Measurements from ENCODE around the gene FOXK2.

Gene FOXK2

DNA sequence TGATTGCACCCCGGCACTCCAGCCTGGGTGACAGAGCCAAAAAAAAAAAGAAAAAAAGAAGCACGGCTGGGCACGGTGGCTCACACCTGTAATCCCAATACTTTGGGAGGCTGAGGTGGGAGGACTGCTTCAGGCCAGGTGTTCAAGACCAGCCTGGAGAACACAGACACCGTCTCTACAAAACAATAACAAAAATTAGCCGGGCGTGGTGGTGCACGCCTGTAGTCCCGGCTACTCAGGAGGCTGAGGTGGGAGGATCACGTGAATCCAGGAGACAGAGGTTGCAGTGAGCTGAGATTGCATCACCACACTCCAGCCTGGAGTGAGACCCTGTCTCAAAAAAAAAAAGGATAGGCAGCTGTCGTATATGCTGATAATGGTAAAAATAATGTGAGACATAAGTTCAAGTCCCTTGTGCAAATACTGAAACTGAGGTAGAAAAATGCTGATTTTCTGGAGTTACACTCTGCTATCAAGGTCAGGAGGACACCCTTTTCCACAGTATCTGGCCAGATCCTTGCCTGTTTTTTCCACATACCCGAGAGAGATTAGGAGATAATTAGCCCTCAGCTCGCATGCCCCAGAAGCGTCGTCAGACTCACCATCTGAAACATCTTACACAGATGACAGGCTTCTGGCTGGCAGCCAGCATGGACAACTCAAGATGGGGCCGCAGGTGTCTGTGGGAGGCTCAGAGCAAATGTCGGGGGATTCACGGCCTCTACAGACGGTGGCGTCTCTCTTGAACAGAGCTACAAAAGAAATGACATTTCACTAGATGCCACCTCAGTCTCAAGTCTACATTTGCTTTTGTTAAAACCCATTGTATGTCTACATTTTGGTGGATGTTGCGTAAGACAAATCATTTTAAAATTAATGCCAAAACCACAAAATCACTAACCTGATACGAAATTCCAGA lies 91.9 kb downstream of the FOXK2 start:
- DNase-seq: no peak

DNA sequence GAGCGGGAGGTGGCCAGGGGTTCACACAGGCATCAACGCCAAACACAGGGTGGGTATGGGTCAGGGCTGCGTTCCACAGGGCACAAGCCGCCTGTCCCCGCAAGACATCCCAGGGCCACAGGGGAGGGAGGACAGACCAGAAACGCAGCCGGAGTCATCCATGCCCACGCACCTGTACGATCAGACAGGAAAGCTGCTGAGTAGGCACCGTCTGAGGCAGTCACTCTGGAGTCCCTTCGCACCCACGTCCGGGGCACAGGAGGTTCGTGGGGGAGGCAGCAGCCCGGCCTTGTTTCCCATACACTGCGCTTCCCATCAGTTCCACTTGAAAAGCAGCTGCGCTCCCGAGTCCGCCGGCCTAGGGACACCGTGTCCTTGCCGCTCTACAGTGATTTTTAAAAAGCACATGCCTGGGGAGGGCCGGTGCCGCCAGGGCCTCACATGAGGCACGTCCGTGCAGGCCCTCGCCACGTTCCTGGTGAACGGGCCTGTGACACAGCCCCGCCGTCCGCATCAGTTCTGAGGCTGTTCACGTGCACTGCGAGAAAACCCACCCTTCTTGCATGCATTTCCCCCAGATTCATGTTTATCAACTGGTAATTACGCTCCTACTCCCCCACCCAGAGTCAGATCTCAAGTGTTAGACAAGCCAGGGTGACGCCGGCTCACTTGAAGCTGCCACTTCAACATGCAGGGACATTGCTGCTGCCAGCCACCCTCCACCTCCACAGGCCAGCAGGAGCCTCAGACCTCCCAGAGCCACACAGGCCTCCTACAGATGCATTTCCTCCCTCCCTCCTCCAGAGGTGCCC lies 94.0 kb downstream of the FOXK2 start:
- no peak for DNase-seq

- no peak for DNase-seq
Observed at GRCh38 chr17:82614095-82614631, 94.6 kb downstream of the FOXK2 start.

DNA sequence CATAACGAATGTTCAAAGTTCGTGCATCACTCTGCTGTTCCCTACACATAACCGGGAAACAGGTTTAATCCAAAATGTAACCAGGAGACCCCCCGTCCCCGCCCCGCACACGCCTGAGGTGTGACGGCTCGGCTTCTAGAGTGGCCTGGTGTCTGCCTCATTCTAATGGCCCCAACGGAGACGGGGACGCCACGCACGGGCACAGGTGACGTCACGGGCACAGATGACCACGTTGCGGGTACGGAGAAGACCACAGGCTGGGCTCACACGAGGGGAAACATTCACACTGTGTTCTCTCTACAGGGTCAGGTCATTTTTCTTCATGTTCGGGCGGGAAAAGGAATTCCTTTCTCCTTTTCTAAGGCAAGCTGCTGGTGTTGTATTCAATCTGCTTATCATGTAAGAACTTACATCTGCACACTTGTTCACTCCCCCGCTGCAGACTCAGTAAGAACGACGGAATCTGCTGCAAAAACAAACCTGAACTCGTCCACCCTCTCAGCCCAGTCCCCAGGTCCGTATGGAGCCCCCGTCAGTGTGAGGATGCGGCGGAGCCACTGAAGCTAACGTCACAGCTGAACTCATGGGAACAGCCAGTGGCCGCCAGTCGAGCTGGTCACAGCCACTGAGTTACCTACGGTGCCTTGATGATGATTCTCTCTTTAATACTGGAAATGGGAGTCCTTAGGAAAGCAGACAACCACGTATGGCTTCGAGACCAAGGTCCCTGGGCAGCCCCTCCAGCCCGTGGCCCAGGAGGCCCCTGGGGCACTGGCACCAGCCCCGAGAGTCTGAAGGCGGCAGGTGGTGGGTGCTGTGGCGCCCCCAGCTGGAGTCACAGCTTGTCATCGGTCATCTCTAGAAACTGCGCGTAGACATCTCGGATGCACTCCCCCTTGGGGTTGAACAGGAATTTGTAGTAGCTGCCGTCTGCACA lies 95.8 kb downstream of the FOXK2 start:
- no peak for DNase-seq

GRCh38 chr17:82616021-82616711 lies 96.6 kb downstream of the FOXK2 start:
- DNase-seq: no peak

DNA sequence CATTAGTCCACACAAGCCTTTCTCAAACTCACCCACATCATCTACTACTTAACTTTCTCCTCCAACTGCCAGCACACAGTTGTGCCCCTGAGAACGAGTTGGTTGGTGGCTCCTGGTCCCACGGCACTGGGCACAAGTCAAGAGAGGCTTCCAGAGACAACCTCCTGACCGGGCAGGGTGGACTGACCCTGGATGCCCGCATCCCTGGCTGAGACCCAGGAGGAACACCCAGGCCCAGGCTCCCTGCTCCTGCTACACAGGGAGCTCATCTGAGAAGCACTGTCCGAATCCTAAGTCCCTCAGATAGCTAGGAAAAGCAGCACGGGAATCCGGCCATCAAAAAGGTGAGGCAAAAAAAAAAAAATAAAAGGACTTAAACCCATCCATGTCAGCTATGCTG lies 99.7 kb downstream of the FOXK2 start:
- DNase-seq: no peak

DNA sequence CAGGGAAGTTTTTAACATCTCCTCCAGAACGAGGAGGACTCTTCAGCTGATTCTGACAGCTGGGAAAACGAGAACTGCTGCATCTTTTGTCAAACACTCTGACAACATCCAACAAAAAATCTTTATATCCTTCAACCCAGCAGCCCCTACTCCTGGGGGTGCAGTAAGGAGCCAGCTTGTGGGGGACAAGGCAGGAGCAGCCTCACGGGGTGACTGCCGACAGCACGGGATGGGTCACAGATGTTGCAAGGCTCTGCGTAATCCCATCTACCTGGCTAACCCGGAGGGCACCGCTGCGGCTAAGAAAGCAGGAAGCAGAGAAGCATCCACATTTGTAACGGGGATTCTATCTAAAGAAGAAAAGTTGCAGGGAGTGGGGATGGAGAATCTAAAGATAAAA lies 100.1 kb downstream of the FOXK2 start:
- DNase-seq: no peak

- DNase-seq: no peak
Observed at GRCh38 chr17:82623707-82624106, 104.2 kb downstream of the FOXK2 start.

DNA sequence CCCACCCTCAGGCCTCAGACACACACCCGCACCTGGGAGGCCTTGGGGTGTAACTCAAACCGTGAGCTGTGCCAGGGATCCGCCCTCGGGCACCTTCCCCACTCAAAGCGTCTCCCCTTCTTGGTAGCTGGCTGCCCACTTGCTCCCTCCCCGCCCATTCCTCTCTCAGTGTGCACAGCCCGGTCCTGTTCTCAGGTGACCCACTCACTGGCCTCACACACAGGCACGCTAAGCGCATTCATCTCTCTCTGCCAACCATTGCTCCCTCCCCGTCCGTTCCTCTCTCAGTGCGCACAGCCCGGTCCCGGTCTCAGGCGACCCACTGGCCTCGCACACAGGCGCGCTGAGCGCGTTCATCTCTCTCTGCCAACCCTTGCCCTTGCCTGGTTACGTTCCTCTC lies 107.9 kb downstream of the FOXK2 start:
- DNase-seq: no peak

DNA sequence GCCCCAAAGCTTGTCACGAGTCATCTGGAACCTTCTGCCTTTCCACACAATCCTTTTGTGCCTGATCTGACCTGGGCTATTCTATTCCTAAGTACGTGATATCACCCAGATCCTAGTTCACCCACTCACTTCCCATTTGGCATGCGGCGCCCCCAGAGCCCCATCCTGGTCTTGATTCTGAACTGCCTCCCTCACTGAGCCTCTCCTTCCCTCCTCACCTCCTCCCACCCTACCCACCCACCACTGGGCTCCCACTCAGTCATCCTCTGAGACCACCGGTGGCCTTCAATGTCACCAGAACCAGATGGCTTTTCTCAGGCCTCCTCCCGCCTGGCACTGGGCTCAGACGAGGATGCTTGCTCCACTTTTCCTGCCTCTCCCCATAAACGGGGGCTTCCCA lies 110.2 kb downstream of the FOXK2 start:
- DNase-seq: no peak

DNA sequence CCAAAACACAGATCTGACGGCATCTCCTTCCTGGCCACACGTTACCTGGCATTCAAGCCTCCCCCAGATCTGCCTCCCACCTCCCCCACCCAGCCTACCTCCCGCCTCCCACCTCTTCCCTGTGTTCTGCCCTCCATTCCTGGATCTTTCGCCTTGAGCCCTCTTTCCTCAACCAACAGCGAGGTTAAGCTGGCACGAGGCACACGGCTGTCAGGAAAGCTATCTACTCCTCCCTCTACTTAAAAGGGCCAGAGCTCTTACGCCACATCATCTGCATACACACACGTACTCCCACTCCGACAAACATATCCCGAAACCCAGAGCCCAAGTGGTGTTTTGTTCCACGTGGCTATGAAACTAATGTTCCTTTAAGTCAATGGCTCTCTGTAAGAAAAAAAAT lies 110.7 kb downstream of the FOXK2 start:
- DNase-seq: no peak

DNA sequence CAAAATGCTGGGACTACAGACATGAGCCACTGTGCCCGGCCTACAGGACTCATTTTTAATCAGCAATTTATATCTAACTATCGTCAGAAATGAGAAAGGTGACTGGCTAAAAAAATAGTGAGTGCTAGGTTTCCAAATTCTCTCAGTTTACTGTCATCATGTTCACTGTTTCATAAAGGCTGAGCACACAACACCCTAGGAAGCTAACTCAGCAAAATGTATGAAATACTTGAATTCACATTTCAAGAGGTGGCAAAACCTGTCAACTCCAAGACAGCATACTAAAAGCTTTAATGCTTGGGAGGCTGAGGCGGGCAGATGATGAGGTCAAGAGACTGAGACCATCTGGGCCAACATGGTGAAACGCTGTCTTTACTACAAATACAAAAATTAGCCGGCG lies 112.0 kb downstream of the FOXK2 start:
- DNase-seq: no peak

DNA sequence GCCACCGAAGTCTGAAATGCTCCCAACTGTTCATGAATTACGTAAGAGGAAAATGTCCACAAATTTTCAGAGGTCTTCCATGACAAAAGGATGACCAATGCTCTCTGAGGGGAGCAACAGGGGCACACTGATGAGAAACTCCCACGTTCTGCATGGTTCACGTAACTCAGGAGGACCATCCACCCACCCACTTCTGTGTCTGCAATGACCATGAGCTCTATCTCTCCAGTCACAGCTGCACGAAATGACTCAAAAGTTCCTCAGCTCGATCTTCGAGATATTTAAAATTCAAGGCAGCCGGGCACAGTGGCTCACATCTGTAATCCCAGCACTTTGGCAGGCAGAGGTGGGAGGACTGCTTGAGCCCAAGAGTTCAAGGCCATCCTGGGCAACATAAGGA lies 112.9 kb downstream of the FOXK2 start:
- no peak for DNase-seq

- DNase-seq: no peak
Observed at GRCh38 chr17:82633343-82633742, 113.8 kb downstream of the FOXK2 start.

DNA sequence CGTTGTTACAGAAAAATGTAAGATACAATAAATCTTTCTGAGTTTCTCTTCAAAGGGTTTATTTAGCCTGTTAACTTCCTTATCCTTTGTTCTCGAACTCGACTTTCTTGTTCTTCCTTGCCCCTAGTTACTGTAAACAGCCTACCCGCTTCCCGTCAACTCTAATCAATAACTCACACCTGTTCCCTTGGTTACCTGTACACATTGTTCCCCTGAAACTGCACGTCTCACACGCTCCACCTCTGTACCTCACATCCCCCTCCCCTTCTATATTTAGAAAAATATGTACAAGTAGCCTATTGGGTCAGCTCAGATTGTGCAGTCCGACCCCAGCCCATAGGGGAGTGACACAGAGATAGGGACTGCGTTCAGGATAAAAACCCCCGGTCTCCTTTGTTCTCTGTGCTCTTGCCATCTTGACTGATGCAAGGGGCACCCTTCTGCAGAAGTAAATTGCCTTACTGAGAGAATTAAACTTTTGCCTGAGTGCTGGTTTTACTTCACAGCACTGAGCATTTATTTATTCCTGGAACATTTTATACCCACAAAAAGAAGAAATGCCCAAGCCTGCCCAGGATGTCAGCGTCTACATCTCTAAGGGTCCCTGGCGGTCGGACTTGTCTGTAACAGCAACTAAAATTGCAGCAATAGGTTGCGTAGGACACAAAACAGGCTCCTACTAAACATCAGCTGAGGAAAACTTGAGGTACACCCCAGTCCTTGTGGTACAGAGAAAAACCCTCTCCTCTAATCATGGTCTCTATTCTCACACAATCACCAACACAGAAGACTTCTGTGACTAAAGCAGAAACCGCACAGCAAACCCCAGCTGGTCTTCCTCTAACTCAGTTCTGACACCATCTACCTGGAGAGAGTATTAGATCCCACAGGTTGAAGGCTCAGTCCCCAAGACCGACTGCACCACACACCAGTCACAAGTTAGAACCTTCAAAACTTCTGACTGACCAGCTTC lies 117.4 kb downstream of the FOXK2 start:
- no peak for DNase-seq

GRCh38 chr17:82638183-82638773 lies 118.7 kb downstream of the FOXK2 start:
- no peak for DNase-seq

GRCh38 chr17:82639628-82640027 lies 120.1 kb downstream of the FOXK2 start:
- no peak for DNase-seq

- no peak for DNase-seq
Observed at GRCh38 chr17:82640036-82640435, 120.5 kb downstream of the FOXK2 start.

DNA sequence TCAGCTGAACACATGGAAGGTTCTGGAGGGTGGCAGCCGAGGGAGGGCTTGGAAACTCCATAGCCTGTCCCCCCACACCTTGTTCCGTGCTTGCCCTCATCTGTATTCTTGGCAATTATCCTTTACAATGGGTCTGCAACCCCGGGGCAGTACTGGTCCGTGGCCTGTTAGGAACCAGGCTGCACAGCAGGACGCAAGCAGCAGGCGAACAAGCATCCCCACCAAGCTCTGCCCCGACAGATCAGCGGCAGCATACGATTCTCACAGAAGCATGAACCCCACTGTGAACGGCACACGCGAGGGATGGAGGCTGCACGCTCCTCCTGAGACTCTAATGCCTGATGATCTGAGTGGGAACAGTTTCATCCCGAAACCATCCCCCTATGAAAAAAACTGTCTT lies 122.5 kb downstream of the FOXK2 start:
- no peak for DNase-seq

DNA sequence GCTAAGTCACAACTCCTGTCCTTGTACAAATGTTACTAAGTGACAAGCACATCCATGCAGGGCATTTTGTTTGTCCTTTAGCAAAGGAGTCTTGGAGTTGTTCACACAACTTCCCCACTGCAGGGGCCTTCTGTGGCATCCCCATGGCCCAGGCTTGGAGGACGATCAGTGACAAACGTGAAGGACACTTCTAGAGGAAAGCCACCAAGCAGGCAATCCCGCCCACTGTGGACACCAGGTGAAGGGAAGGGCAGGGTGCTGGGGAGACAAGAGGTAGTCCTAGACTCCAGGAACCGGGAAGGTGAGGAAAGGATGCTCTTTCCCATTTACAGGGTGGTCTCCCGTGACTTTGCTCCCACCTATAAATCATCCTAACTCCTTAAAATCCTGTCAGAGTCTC lies 124.6 kb downstream of the FOXK2 start:
- no peak for DNase-seq
